Prostate gland (tissue), 2 donors: ENCODE measurements around the gene CEP85L. TPM values are rescaled to one million over a fixed set of nuclear protein-coding genes. Genes with fewer than 3 reads are reported as not detected.

ENCODE experiments used
- DNase-seq: peaks from one replicate; pipeline ENCODE4 v3.0.0-alpha.2; 2019; ENCODE audit warnings: low spot score
- H3K27ac ChIP-seq, 2 donors: fragments of 200-600 bp; sonication (generic); 2 replicates each; pipeline ENCODE4 v1.5.1; 2017 to 2019
- H3K27me3 ChIP-seq: fragments of 200-600 bp; sonication (generic); replicated peaks from 2 replicates; pipeline ENCODE4 v1.5.1; 2019; ENCODE audit not compliant: insufficient read depth
- H3K36me3 ChIP-seq, 2 donors: fragments of 200-600 bp; sonication (generic); 1 replicate in 1 of 2; 2 replicates in 1 of 2; pipeline versions ENCODE4 v1.5.1 to v1.8.1; 2017 to 2019
- H3K4me1 ChIP-seq: fragments of 200-600 bp; sonication (generic); replicated peaks from 2 replicates; pipeline ENCODE4 v1.5.1; 2019
- H3K4me3 ChIP-seq, 2 donors: fragments of 200-600 bp; sonication (generic); 2 replicates each; pipeline ENCODE4 v1.5.1; 2017 to 2019
- H3K9me3 ChIP-seq: fragments of 200-600 bp; sonication (generic); 2 replicates; pipeline ENCODE4 v1.5.1; 2017
- POLR2A ChIP-seq: fragments of 450-650 bp; IDR thresholded peaks from one replicate; pipeline ENCODE4 v1.6.1; 2016; ENCODE audit warnings: antibody characterized with exemption, mild to moderate bottlenecking
- POLR2AphosphoS5 ChIP-seq: sonication (generic); formaldehyde crosslinking; IDR thresholded peaks from one replicate; pipeline ENCODE4 v1.6.1; 2017; ENCODE audit warnings: antibody characterized with exemption
- WGBS: methylation state at CpG from one replicate; pipeline ENCODE4 v1.1.5; 2018; 5-methylcytosine and 5-hydroxymethylcytosine counted together
- intact Hi-C: fragments of 100-400 bp; cut with DNase I; formaldehyde crosslinking; loops from one replicate; pipeline ENCODE4 v1.14.2; 2022
- total RNA-seq, 2 donors: library from RNA; depleted of rRNA; stranded (reverse); fragments of >200 nt; gene quantifications; one replicate each; pipeline ENCODE4 v1.1.0, GENCODE V29; 2016
- TF ChIP-seq, protein P1 (sequence below), 4 experiments: fragments of 200-600 bp in 2 of 4; fragments of 450-650 bp in 2 of 4; sonication (generic) in 2 of 4; IDR thresholded peaks; 1 replicate in 3 of 4; 2 replicates in 1 of 4; pipeline ENCODE4 v1.5.1; 2016 to 2019; ENCODE audit warnings: antibody characterized with exemption in 4 of 4, mild to moderate bottlenecking in 2 of 4, moderate library complexity in 2 of 4

The CEP85L gene
- total RNA-seq, 2 donors from 2014 or later = 2.7 to 33.5 TPM

- H3K36me3 ChIP-seq = no peaks in the 10 kb centered on the region
- H3K4me3 ChIP-seq = peak within 1 kb of the TSS in 1 of 2 donors; percentile 5
- H3K4me1 ChIP-seq = no peaks in the 10 kb centered on the region
- 79% methylated on average over 3 of the region's 3 CpGs for WGBS
- no peak within 1 kb of the TSS for H3K27ac ChIP-seq
- intact Hi-C loops = no loop called here
- TF ChIP-seq POLR2A (no peak), POLR2AphosphoS5 (no peak)
- TF ChIP-seq, protein P1, sequence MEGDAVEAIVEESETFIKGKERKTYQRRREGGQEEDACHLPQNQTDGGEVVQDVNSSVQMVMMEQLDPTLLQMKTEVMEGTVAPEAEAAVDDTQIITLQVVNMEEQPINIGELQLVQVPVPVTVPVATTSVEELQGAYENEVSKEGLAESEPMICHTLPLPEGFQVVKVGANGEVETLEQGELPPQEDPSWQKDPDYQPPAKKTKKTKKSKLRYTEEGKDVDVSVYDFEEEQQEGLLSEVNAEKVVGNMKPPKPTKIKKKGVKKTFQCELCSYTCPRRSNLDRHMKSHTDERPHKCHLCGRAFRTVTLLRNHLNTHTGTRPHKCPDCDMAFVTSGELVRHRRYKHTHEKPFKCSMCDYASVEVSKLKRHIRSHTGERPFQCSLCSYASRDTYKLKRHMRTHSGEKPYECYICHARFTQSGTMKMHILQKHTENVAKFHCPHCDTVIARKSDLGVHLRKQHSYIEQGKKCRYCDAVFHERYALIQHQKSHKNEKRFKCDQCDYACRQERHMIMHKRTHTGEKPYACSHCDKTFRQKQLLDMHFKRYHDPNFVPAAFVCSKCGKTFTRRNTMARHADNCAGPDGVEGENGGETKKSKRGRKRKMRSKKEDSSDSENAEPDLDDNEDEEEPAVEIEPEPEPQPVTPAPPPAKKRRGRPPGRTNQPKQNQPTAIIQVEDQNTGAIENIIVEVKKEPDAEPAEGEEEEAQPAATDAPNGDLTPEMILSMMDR (IDR thresholded peaks at IDR 0.05) = no peak
- no peaks in the 10 kb centered on the region for H3K27me3 ChIP-seq
- no peak for DNase-seq
- H3K9me3 ChIP-seq = no peaks in the 10 kb centered on the region
Observed at GRCh38 chr6:118548136-118548535, 103.3 kb downstream of the CEP85L start, which contains the start of gene PLN. Gene PLN (plus strand): TSS chr6:118548296. CDS start chr6:118558922, 10,626 bp downstream.

GRCh38 chr6:118546880-118547218 lies 104.5 kb downstream of the CEP85L start:
- intact Hi-C loops = no loop called here
- TF ChIP-seq POLR2A (no peak), POLR2AphosphoS5 (no peak)
- TF ChIP-seq, protein P1 (IDR thresholded peaks at IDR 0.05) = no peak
- no peak for DNase-seq
- Histone ChIP-seq H3K27me3 (no peaks in the 10 kb centered on the region), H3K36me3 (no peaks in the 10 kb centered on the region), H3K4me3 (no peak overlapping the region), H3K4me1 (no peaks in the 10 kb centered on the region), H3K9me3 (no peaks in the 10 kb centered on the region), H3K27ac (no peak overlapping the region)
- 73% methylated on average over 1 of the region's 1 CpG for WGBS

GRCh38 chr6:118546164-118546879 lies 105.1 kb downstream of the CEP85L start:
- Histone ChIP-seq H3K27ac (no peak overlapping the region), H3K36me3 (no peaks in the 10 kb centered on the region), H3K9me3 (no peaks in the 10 kb centered on the region), H3K4me1 (no peaks in the 10 kb centered on the region), H3K4me3 (no peak overlapping the region), H3K27me3 (no peaks in the 10 kb centered on the region)
- DNase-seq = no peak
- TF ChIP-seq, protein P1 (IDR thresholded peaks at IDR 0.05) = no peak
- no peak for TF ChIP-seq POLR2AphosphoS5
- TF ChIP-seq POLR2A = no peak
- intact Hi-C loops = no loop called here
- WGBS = 72% methylated on average over 4 of the region's 4 CpGs

- H3K27ac ChIP-seq = no peak overlapping the region
- no peak for DNase-seq
- intact Hi-C loops = no loop called here
- no peaks in the 10 kb centered on the region for H3K4me1 ChIP-seq
- WGBS = 85% methylated on average over 3 of the region's 3 CpGs
- no peaks in the 10 kb centered on the region for H3K27me3 ChIP-seq
- H3K9me3 ChIP-seq = no peaks in the 10 kb centered on the region
- TF ChIP-seq POLR2AphosphoS5 = no peak
- TF ChIP-seq, protein P1 (IDR thresholded peaks at IDR 0.05) = no peak
- no peak for TF ChIP-seq POLR2A
- no peak overlapping the region for H3K4me3 ChIP-seq
- no peaks in the 10 kb centered on the region for H3K36me3 ChIP-seq
Observed at GRCh38 chr6:118544105-118544504, 107.3 kb downstream of the CEP85L start.
